AG09319 (cell line): ENCODE data around the gene LGALS3BP.

ENCODE experiments used
- DNase-seq: peaks from one replicate; pipeline ENCODE4 v3.0.0-alpha.2; 2010; ENCODE audit warnings: low read depth; ENCODE audit errors: extremely low read depth
- CTCF ChIP-seq: IDR thresholded peaks from 2 replicates; pipeline ENCODE4 v1.5.1; 2011; ENCODE audit warnings: low read depth, mild to moderate bottlenecking, inconsistent platforms, low read length, moderate library complexity

The LGALS3BP gene

GRCh38 chr17:79018370-79018695, 38.6 kb upstream of the LGALS3BP start:
- TF ChIP-seq CTCF: no peak
- no peak for DNase-seq

GRCh38 chr17:79017546-79018369, 38.0 kb upstream of the LGALS3BP start:
- TF ChIP-seq CTCF: no peak

GRCh38 chr17:79014158-79014758, 34.5 kb upstream of the LGALS3BP start:
- DNase-seq: no peak
- no peak for TF ChIP-seq CTCF

More at GRCh38 chr17:79017546-79018369, 38.0 kb upstream of the LGALS3BP start:
- no peak for DNase-seq

GRCh38 chr17:79012563-79013134, 32.9 kb upstream of the LGALS3BP start:
- no peak for TF ChIP-seq CTCF
- no peak for DNase-seq

- peak; percentile 59 for DNase-seq
- no peak for TF ChIP-seq CTCF
Observed at GRCh38 chr17:79011451-79012147, 31.9 kb upstream of the LGALS3BP start.

- TF ChIP-seq CTCF: no peak
- DNase-seq: no peak
Observed at GRCh38 chr17:79010304-79010646, 30.6 kb upstream of the LGALS3BP start.
